ENCODE data around the gene CADM1.

The CADM1 gene

GRCh38 chr11:115222863-115223530, 281.2 kb downstream of the CADM1 start:
- Histone ChIP-seq H3K36me3 (ENCODE audit: insufficient read depth, low read length) (no peaks in the 10 kb centered on the region), H2AFZ (ENCODE audit: low read depth, low read length) (no peak overlapping the region), H3K27ac (ENCODE audit: low read length) (no peak overlapping the region), H3K4me3 (ENCODE audit: low read depth in 1 of 2, low read length in 2 of 2) (no peak overlapping the region), H3K79me2 (ENCODE audit: insufficient read depth, low read length) (no peaks in the 10 kb centered on the region), H3K4me1 (ENCODE audit: insufficient read depth, low read length) (no peaks in the 10 kb centered on the region), H3K9me3 (ENCODE audit: insufficient read depth, low read length, severe bottlenecking) (no peaks in the 10 kb centered on the region), H3K4me2 (ENCODE audit: insufficient read depth, low read length) (no peak overlapping the region), H3K27me3 (ENCODE audit: insufficient read depth, low read length, poor library complexity) (peaks cover 6% of the 10 kb centered on the region), H3K9ac (ENCODE audit: low read depth, low read length) (no peak overlapping the region), H4K20me1 (ENCODE audit: insufficient read depth, low read length) (no peaks in the 10 kb centered on the region)
- DNase-seq (no peak), ATAC-seq (ENCODE audit: insufficient read depth, low read depth) (no peak)
- TF ChIP-seq CTCF (IDR thresholded peaks at IDR 0.05; ENCODE audit: borderline replicate concordance, extremely low read depth, low read length, poor library complexity, severe bottlenecking): no peak
- TF ChIP-seq EZH2 (IDR thresholded peaks at IDR 0.05; ENCODE audit: borderline replicate concordance, low read depth, low read length, severe bottlenecking): no peak

- no peak for TF ChIP-seq CTCF (IDR thresholded peaks at IDR 0.05; ENCODE audit: borderline replicate concordance, extremely low read depth, low read length, poor library complexity, severe bottlenecking)
- TF ChIP-seq EZH2 (IDR thresholded peaks at IDR 0.05; ENCODE audit: borderline replicate concordance, low read depth, low read length, severe bottlenecking): no peak
- no peak overlapping the region for H3K4me3 ChIP-seq (ENCODE audit: low read depth in 1 of 2, low read length in 2 of 2)
Observed at GRCh38 chr11:115222218-115222862, 281.9 kb downstream of the CADM1 start.

GRCh38 chr11:115221461-115222069, 282.6 kb downstream of the CADM1 start:
- H3K79me2 ChIP-seq (ENCODE audit: insufficient read depth, low read length): no peaks in the 10 kb centered on the region
- ATAC-seq (ENCODE audit: insufficient read depth, low read depth) (no peak), DNase-seq (no peak)
- no peak overlapping the region for H3K9ac ChIP-seq (ENCODE audit: low read depth, low read length)
- H3K9me3 ChIP-seq (ENCODE audit: insufficient read depth, low read length, severe bottlenecking): no peaks in the 10 kb centered on the region
- no peak overlapping the region for H3K4me2 ChIP-seq (ENCODE audit: insufficient read depth, low read length)
- no peak overlapping the region for H3K4me3 ChIP-seq (ENCODE audit: low read depth in 1 of 2, low read length in 2 of 2)
- no peaks in the 10 kb centered on the region for H3K4me1 ChIP-seq (ENCODE audit: insufficient read depth, low read length)
- TF ChIP-seq CTCF (IDR thresholded peaks at IDR 0.05; ENCODE audit: borderline replicate concordance, extremely low read depth, low read length, poor library complexity, severe bottlenecking): no peak
- no peak for TF ChIP-seq EZH2 (IDR thresholded peaks at IDR 0.05; ENCODE audit: borderline replicate concordance, low read depth, low read length, severe bottlenecking)
- peaks cover 5% of the 10 kb centered on the region for H3K27me3 ChIP-seq (ENCODE audit: insufficient read depth, low read length, poor library complexity)
- no peak overlapping the region for H2AFZ ChIP-seq (ENCODE audit: low read depth, low read length)
- H3K36me3 ChIP-seq (ENCODE audit: insufficient read depth, low read length): no peaks in the 10 kb centered on the region
- no peaks in the 10 kb centered on the region for H4K20me1 ChIP-seq (ENCODE audit: insufficient read depth, low read length)
- H3K27ac ChIP-seq (ENCODE audit: low read length): no peak overlapping the region

More at GRCh38 chr11:115222218-115222862, 281.9 kb downstream of the CADM1 start:
- Histone ChIP-seq H3K9ac (ENCODE audit: low read depth, low read length) (no peak overlapping the region), H3K4me2 (ENCODE audit: insufficient read depth, low read length) (no peak overlapping the region), H3K4me1 (ENCODE audit: insufficient read depth, low read length) (no peaks in the 10 kb centered on the region), H3K9me3 (ENCODE audit: insufficient read depth, low read length, severe bottlenecking) (no peaks in the 10 kb centered on the region), H3K79me2 (ENCODE audit: insufficient read depth, low read length) (no peaks in the 10 kb centered on the region), H3K36me3 (ENCODE audit: insufficient read depth, low read length) (no peaks in the 10 kb centered on the region), H4K20me1 (ENCODE audit: insufficient read depth, low read length) (no peaks in the 10 kb centered on the region), H3K27me3 (ENCODE audit: insufficient read depth, low read length, poor library complexity) (peaks cover 5% of the 10 kb centered on the region), H2AFZ (ENCODE audit: low read depth, low read length) (no peak overlapping the region), H3K27ac (ENCODE audit: low read length) (no peak overlapping the region)
- ATAC-seq (ENCODE audit: insufficient read depth, low read depth) (no peak), DNase-seq (no peak)

Data from DND-41 (cell line).